ENCODE data around the gene CDK5RAP1.

CDK5RAP1 gene

DNA sequence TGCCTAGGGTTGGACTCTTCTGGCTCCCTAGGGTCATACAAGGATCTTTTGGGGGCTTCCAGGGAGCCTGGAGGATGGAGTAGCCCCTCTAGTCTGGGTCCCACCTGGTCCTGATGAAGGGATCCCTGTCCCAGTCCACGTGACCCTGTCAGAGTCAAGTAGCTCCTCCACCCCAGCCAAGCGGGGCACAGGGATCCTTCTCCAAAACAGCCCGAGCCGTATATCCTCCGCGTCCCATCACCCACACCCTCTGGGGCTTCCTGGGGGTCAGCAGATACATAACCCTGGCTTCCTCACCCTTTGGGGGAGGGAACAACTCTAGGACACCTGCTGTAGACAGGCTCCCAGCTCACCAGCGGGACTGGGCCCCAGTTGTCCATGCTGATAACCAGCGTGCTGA is 90.3 kb downstream of the CDK5RAP1 start:
- no peak overlapping the region for H3K27ac ChIP-seq
- H4K20me1 ChIP-seq: no peaks in the 10 kb centered on the region
- no peaks in the 10 kb centered on the region for H3K27me3 ChIP-seq
- H3K9ac ChIP-seq: no peak overlapping the region
- TF ChIP-seq Cebpa-rat (IDR thresholded peaks at IDR 0.05): no peak
- H3K4me2 ChIP-seq: no peak overlapping the region; the same call in 1 of the 2 replicates
- H3K9me3 ChIP-seq: no peaks in the 10 kb centered on the region
- no peak overlapping the region for H3K4me3 ChIP-seq
- H3K4me1 ChIP-seq: peaks cover 44% of the 10 kb centered on the region
- H3K36me3 ChIP-seq: no peaks in the 10 kb centered on the region

DNA sequence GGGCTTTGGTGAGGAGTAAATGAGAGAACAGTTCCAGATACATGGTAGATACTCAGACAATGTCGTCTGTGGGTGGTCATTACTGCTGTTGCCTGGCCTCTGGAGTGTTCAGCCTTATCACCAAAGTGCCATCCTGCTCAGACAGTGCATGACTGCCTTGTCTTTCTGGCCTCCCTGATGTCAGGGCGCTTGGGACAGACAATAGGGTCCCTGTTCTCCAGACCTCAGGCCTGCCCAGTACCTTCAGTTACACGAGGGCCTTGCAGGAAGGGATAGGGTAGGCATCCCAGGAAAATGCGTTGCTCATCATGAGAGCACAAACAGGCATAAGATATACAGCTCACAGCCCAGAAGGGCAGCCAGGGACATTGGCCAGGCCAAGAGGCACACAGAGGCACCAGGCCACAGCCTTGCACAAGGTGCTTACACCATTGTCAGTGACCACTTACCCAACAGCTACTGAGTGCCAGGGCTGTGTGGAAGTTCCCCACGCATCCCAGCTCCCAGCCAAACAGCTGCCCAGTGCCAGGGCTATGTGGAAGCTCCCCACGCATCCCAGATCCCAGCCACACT is 90.9 kb downstream of the CDK5RAP1 start:
- no peaks in the 10 kb centered on the region for H3K9me3 ChIP-seq
- no peaks in the 10 kb centered on the region for H4K20me1 ChIP-seq
- no peak overlapping the region for H3K4me3 ChIP-seq
- H3K4me2 ChIP-seq: no peak overlapping the region
- H3K4me1 ChIP-seq: peaks cover 50% of the 10 kb centered on the region
- H3K9ac ChIP-seq: no peak overlapping the region
- no peak for TF ChIP-seq Cebpa-rat (IDR thresholded peaks at IDR 0.05)
- H3K27ac ChIP-seq: no peak overlapping the region
- H3K27me3 ChIP-seq: no peaks in the 10 kb centered on the region
- H3K36me3 ChIP-seq: no peaks in the 10 kb centered on the region

DNA sequence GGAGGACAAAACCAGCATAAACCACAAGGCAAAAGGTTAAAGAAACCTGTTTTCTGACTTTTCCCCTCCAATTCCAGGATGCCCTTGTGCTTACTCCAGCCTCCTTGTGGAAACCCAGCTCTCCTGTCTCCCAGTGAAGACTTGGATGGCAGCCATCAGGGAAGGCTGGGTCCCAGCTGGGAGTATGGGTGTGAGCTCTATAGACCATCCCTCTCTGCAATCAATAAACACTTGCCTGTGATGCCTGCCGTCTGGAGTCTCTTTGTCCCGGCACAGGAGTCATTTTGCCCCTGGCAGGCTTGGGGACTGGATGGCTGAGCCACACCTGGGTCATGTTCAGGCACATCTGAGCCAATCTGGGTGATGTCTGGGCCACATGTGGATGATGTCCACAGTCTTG is 91.7 kb downstream of the CDK5RAP1 start:
- no peak overlapping the region for H3K4me2 ChIP-seq
- no peak overlapping the region for H3K4me3 ChIP-seq
- H3K27me3 ChIP-seq: no peaks in the 10 kb centered on the region
- H3K36me3 ChIP-seq: no peaks in the 10 kb centered on the region
- TF ChIP-seq Cebpa-rat (IDR thresholded peaks at IDR 0.05): no peak
- H3K9me3 ChIP-seq: no peaks in the 10 kb centered on the region
- no peaks in the 10 kb centered on the region for H4K20me1 ChIP-seq
- H3K4me1 ChIP-seq: peaks cover 58% of the 10 kb centered on the region
- H3K27ac ChIP-seq: no peak overlapping the region
- no peak overlapping the region for H3K9ac ChIP-seq
